ENCODE data around the gene OR1M1.
"Not testable (repeated sequence)": the region's sequence is repeated elsewhere in the genome, so short reads cannot be mapped to it uniquely, and the experiment has no call there.

The OR1M1 gene

GRCh38 chr19:9061879-9062278 lies 25.0 kb upstream of the OR1M1 start:
- no peak overlapping the region for H3K23ac ChIP-seq (ENCODE audit: low read length in 2 of 2)
- no peaks in the 10 kb centered on the region for H3K4me1 ChIP-seq (ENCODE audit: control insufficient read depth, insufficient read depth, low read depth, low read length)
- H3K36me3 ChIP-seq (ENCODE audit: control insufficient read depth in 1 of 2, insufficient read depth in 2 of 2, low read depth in 1 of 2, low read length in 2 of 2): no peaks in the 10 kb centered on the region
- no peak overlapping the region for H2AFZ ChIP-seq (ENCODE audit: low read depth, low read length)
- WGBS: 77% methylated on average over 5 of the region's 8 CpGs
- H2BK12ac ChIP-seq (ENCODE audit: low read length in 2 of 2): no peak overlapping the region
- no peak overlapping the region for H3K27ac ChIP-seq (ENCODE audit: low read length, poor library complexity, severe bottlenecking)
- no peak overlapping the region for H3K4ac ChIP-seq (ENCODE audit: low read depth in 1 of 2, low read length in 2 of 2)
- no peak overlapping the region for H3K9ac ChIP-seq (ENCODE audit: low read length)
- H3K4me2 ChIP-seq (ENCODE audit: low read length, poor library complexity, severe bottlenecking): no peak overlapping the region
- H3K4me3 ChIP-seq (ENCODE audit: insufficient read depth in 1 of 2, low read depth in 1 of 2, low read length in 2 of 2): no peak overlapping the region
- no peaks in the 10 kb centered on the region for H3K79me1 ChIP-seq (replicated peaks; ENCODE audit: low read length, poor library complexity, severe bottlenecking)
- H2BK15ac ChIP-seq (ENCODE audit: low read depth, poor library complexity, severe bottlenecking): no peak overlapping the region
- H3K27me3 ChIP-seq (ENCODE audit: control insufficient read depth in 1 of 2, insufficient read depth in 1 of 2, low read length in 2 of 2): no peaks in the 10 kb centered on the region
- no peaks in the 10 kb centered on the region for H3K9me3 ChIP-seq (ENCODE audit: control insufficient read depth, low read length)
- no peak overlapping the region for H4K8ac ChIP-seq (ENCODE audit: low read length)
- H3K18ac ChIP-seq (ENCODE audit: low read depth in 1 of 2, low read length in 2 of 2): no peak overlapping the region
- H2BK5ac ChIP-seq (ENCODE audit: low read depth, low read length, poor library complexity, severe bottlenecking): no peak overlapping the region
- H4K91ac ChIP-seq (ENCODE audit: low read length): no peak overlapping the region
- no peak overlapping the region for H3K14ac ChIP-seq (ENCODE audit: low read length in 2 of 2)
- H2BK120ac ChIP-seq (ENCODE audit: low read depth, low read length): no peak overlapping the region
- no peak for DNase-seq
- H2AK5ac ChIP-seq (ENCODE audit: low read length, severe bottlenecking): no peak overlapping the region

GRCh38 chr19:9065457-9066014 lies 21.3 kb upstream of the OR1M1 start:
- H3K23ac ChIP-seq (ENCODE audit: low read length in 2 of 2): no peak overlapping the region
- H3K4me1 ChIP-seq (ENCODE audit: control insufficient read depth, insufficient read depth, low read depth, low read length): peaks cover 4% of the 10 kb centered on the region
- H3K4me3 ChIP-seq (ENCODE audit: insufficient read depth in 1 of 2, low read depth in 1 of 2, low read length in 2 of 2): no peak overlapping the region
- H3K9ac ChIP-seq (ENCODE audit: low read length): no peak overlapping the region
- 59% methylated on average over 11 of the region's 12 CpGs for WGBS
- H4K91ac ChIP-seq (ENCODE audit: low read length): no peak overlapping the region
- H3K4me2 ChIP-seq (ENCODE audit: low read length, poor library complexity, severe bottlenecking): no peak overlapping the region
- no peak overlapping the region for H2BK12ac ChIP-seq (ENCODE audit: low read length in 2 of 2)
- H3K36me3 ChIP-seq (ENCODE audit: control insufficient read depth in 1 of 2, insufficient read depth in 2 of 2, low read depth in 1 of 2, low read length in 2 of 2): no peaks in the 10 kb centered on the region
- no peak overlapping the region for H2AFZ ChIP-seq (ENCODE audit: low read depth, low read length)
- H3K4ac ChIP-seq (ENCODE audit: low read depth in 1 of 2, low read length in 2 of 2): no peak overlapping the region
- no peaks in the 10 kb centered on the region for H3K79me1 ChIP-seq (replicated peaks; ENCODE audit: low read length, poor library complexity, severe bottlenecking)
- H3K27ac ChIP-seq (ENCODE audit: low read length, poor library complexity, severe bottlenecking): no peak overlapping the region
- no peak overlapping the region for H4K8ac ChIP-seq (ENCODE audit: low read length)
- H3K27me3 ChIP-seq (ENCODE audit: control insufficient read depth in 1 of 2, insufficient read depth in 1 of 2, low read length in 2 of 2): no peaks in the 10 kb centered on the region
- H2BK15ac ChIP-seq (ENCODE audit: low read depth, poor library complexity, severe bottlenecking): no peak overlapping the region
- no peak overlapping the region for H2BK120ac ChIP-seq (ENCODE audit: low read depth, low read length)
- no peaks in the 10 kb centered on the region for H3K9me3 ChIP-seq (ENCODE audit: control insufficient read depth, low read length)
- H2BK5ac ChIP-seq (ENCODE audit: low read depth, low read length, poor library complexity, severe bottlenecking): no peak overlapping the region
- no peak overlapping the region for H3K18ac ChIP-seq (ENCODE audit: low read depth in 1 of 2, low read length in 2 of 2)
- DNase-seq: no peak
- H3K14ac ChIP-seq (ENCODE audit: low read length in 2 of 2): no peak overlapping the region
- no peak overlapping the region for H2AK5ac ChIP-seq (ENCODE audit: low read length, severe bottlenecking)

- 63% methylated on average over 5 of the region's 5 CpGs for WGBS
These were observed 16.8 kb upstream of the OR1M1 start for GRCh38 chr19:9070066-9070465.

GRCh38 chr19:9071720-9072119 lies 15.1 kb upstream of the OR1M1 start:
- not testable (repeated sequence) for H4K91ac ChIP-seq (ENCODE audit: low read length); H3K4me2 ChIP-seq (ENCODE audit: low read length, poor library complexity, severe bottlenecking); H3K9ac ChIP-seq (ENCODE audit: low read length); H3K14ac ChIP-seq (ENCODE audit: low read length in 2 of 2); H3K27me3 ChIP-seq (ENCODE audit: control insufficient read depth in 1 of 2, insufficient read depth in 1 of 2, low read length in 2 of 2); H3K9me3 ChIP-seq (ENCODE audit: control insufficient read depth, low read length); DNase-seq; H3K23ac ChIP-seq (ENCODE audit: low read length in 2 of 2); H3K18ac ChIP-seq (ENCODE audit: low read depth in 1 of 2, low read length in 2 of 2); H3K79me1 ChIP-seq (replicated peaks; ENCODE audit: low read length, poor library complexity, severe bottlenecking); H2BK120ac ChIP-seq (ENCODE audit: low read depth, low read length); H4K8ac ChIP-seq (ENCODE audit: low read length); H3K27ac ChIP-seq (ENCODE audit: low read length, poor library complexity, severe bottlenecking); H2AFZ ChIP-seq (ENCODE audit: low read depth, low read length); H3K4ac ChIP-seq (ENCODE audit: low read depth in 1 of 2, low read length in 2 of 2); H3K4me3 ChIP-seq (ENCODE audit: insufficient read depth in 1 of 2, low read depth in 1 of 2, low read length in 2 of 2); H2BK15ac ChIP-seq (ENCODE audit: low read depth, poor library complexity, severe bottlenecking); H2BK12ac ChIP-seq (ENCODE audit: low read length in 2 of 2); H3K4me1 ChIP-seq (ENCODE audit: control insufficient read depth, insufficient read depth, low read depth, low read length); H2AK5ac ChIP-seq (ENCODE audit: low read length, severe bottlenecking); H2BK5ac ChIP-seq (ENCODE audit: low read depth, low read length, poor library complexity, severe bottlenecking); H3K36me3 ChIP-seq (ENCODE audit: control insufficient read depth in 1 of 2, insufficient read depth in 2 of 2, low read depth in 1 of 2, low read length in 2 of 2)
- WGBS: 89% methylated on average over 6 of the region's 6 CpGs

More at GRCh38 chr19:9070066-9070465, 16.8 kb upstream of the OR1M1 start:
- Histone ChIP-seq H2AK5ac (ENCODE audit: low read length, severe bottlenecking) (no peak overlapping the region), H2BK15ac (ENCODE audit: low read depth, poor library complexity, severe bottlenecking) (no peak overlapping the region), H3K4ac (ENCODE audit: low read depth in 1 of 2, low read length in 2 of 2) (no peak overlapping the region), H3K27me3 (ENCODE audit: control insufficient read depth in 1 of 2, insufficient read depth in 1 of 2, low read length in 2 of 2) (no peaks in the 10 kb centered on the region), H2BK120ac (ENCODE audit: low read depth, low read length) (no peak overlapping the region), H4K8ac (ENCODE audit: low read length) (no peak overlapping the region), H3K27ac (ENCODE audit: low read length, poor library complexity, severe bottlenecking) (no peak overlapping the region), H2BK5ac (ENCODE audit: low read depth, low read length, poor library complexity, severe bottlenecking) (no peak overlapping the region), H3K9ac (ENCODE audit: low read length) (no peak overlapping the region), H2BK12ac (ENCODE audit: low read length in 2 of 2) (no peak overlapping the region), H3K4me3 (ENCODE audit: insufficient read depth in 1 of 2, low read depth in 1 of 2, low read length in 2 of 2) (no peak overlapping the region), H2AFZ (ENCODE audit: low read depth, low read length) (no peak overlapping the region), H3K18ac (ENCODE audit: low read depth in 1 of 2, low read length in 2 of 2) (no peak overlapping the region), H3K14ac (ENCODE audit: low read length in 2 of 2) (no peak overlapping the region), H3K9me3 (ENCODE audit: control insufficient read depth, low read length) (no peaks in the 10 kb centered on the region), H3K36me3 (ENCODE audit: control insufficient read depth in 1 of 2, insufficient read depth in 2 of 2, low read depth in 1 of 2, low read length in 2 of 2) (no peaks in the 10 kb centered on the region), H3K79me1 (replicated peaks; ENCODE audit: low read length, poor library complexity, severe bottlenecking) (no peaks in the 10 kb centered on the region), H4K91ac (ENCODE audit: low read length) (no peak overlapping the region), H3K4me1 (ENCODE audit: control insufficient read depth, insufficient read depth, low read depth, low read length) (peaks cover 6% of the 10 kb centered on the region), H3K4me2 (ENCODE audit: low read length, poor library complexity, severe bottlenecking) (no peak overlapping the region), H3K23ac (ENCODE audit: low read length in 2 of 2) (no peak overlapping the region)
- no peak for DNase-seq
